ENCODE data around the gene VASH2. TPM values are rescaled to one million over a fixed set of nuclear protein-coding genes. Genes with fewer than 3 reads are reported as not detected.
"Not testable (repeated sequence)": the region's sequence is repeated elsewhere in the genome, so short reads cannot be mapped to it uniquely, and the experiment has no call there.

Gene VASH2
- total and polyA plus RNA-seq, 10 donors, result 0.33 to 2.6 (median 0.95) TPM

DNA sequence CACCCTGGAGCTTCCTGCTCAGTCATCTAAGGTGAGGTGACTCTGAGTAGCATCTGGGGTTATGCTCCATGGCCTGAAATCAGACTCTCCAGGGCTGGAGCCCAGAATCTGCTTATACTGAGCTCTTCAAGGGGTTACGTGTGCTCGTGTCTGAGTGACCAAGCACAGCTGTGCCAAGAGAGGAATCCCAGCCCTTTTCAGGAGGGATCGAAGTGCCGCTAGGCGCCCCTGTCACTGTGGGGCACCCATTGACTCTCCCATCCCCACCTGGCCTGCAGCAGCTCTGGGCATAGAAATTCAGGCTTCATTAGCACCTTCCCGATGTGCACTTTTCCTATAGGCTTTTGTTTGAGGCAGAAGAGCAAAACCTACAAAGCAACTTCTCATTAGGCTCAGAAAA lies 13.8 kb downstream of the VASH2 start:
- Histone ChIP-seq H3K27me3 (replicated peaks in 1 of 7) (peaks cover 0 to 11% (median 0%) of the 10 kb centered on the region in 7 donors), H3K36me3 (no peaks in the 10 kb centered on the region), H3K4me1 (no peaks in the 10 kb centered on the region), H3K9me3 (no peaks in the 10 kb centered on the region), H3K4me3 (no peak overlapping the region), H3K27ac (no peak overlapping the region)
- 92 to 95% (median 94%) methylated on average over 6 of the region's 6 CpGs for WGBS, 5 donors
- intact Hi-C loops (cut with DNase I; ENCODE audit: low total_unique reads), result no loop called here
- TF ChIP-seq POLR2AphosphoS5 (IDR thresholded peaks at IDR 0.05), result no peak
- no peak for TF ChIP-seq POLR2A (IDR thresholded peaks at IDR 0.05)
- TF ChIP-seq, protein P1, sequence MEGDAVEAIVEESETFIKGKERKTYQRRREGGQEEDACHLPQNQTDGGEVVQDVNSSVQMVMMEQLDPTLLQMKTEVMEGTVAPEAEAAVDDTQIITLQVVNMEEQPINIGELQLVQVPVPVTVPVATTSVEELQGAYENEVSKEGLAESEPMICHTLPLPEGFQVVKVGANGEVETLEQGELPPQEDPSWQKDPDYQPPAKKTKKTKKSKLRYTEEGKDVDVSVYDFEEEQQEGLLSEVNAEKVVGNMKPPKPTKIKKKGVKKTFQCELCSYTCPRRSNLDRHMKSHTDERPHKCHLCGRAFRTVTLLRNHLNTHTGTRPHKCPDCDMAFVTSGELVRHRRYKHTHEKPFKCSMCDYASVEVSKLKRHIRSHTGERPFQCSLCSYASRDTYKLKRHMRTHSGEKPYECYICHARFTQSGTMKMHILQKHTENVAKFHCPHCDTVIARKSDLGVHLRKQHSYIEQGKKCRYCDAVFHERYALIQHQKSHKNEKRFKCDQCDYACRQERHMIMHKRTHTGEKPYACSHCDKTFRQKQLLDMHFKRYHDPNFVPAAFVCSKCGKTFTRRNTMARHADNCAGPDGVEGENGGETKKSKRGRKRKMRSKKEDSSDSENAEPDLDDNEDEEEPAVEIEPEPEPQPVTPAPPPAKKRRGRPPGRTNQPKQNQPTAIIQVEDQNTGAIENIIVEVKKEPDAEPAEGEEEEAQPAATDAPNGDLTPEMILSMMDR (IDR thresholded peaks at IDR 0.05 in 8 of 11, conservative IDR thresholded peaks at IDR 0.05 in 3 of 11), result no peak
- DNase-seq, result no peak

DNA sequence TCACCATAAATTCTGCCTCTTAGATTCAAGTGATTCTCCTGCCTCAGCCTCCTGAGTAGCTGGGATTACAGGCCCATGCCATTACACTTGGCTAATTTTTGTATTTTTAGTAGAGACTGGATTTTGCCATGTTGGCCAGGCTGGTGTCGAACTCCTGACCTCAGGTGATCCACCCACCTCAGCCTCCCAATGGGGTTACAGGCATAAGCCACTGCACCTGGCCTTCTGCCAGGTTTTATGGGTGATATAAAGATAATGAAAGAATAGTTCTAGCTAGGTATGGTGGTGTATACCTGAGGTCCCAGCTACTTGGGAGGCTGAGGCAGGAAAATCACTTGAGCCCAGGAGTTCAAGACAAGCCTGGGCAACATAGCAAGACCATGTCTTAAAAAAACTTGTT lies 14.7 kb downstream of the VASH2 start:
- H3K4me1 ChIP-seq; H3K36me3 ChIP-seq; H3K27ac ChIP-seq; H3K9me3 ChIP-seq; H3K4me3 ChIP-seq; DNase-seq; intact Hi-C loops (cut with DNase I; ENCODE audit: low total_unique reads): not testable (repeated sequence)
- peaks cover 0 to 11% (median 0%) of the 10 kb centered on the region in 7 donors for H3K27me3 ChIP-seq (replicated peaks in 1 of 7)
- 93 to 100% (median 96%) methylated on average over 1 of the region's 1 CpG for WGBS, 5 donors

DNA sequence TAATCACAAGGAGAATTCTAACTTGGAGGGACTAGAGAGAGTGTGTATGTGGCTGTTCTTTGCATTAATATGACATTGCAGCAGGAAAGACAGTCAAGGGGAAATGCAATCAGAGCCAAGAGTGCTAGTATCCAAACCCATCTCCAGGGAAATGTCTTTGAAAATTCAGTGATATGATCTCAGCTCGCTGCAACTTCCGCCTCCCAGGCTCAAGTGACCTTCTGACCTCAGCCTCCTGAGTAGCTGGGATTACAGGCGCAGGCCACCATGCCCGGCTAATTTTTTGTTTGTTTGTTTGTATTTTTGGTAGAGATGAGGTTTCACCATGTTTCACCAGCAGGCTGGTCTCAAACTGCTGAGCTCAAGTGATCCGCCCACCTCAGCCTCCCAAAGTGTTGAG lies 16.3 kb downstream of the VASH2 start:
- Histone ChIP-seq H3K27ac (no peak overlapping the region), H3K27me3 (replicated peaks in 1 of 7) (peaks cover 0 to 11% (median 0%) of the 10 kb centered on the region in 7 donors), H3K36me3 (no peaks in the 10 kb centered on the region), H3K4me3 (no peak overlapping the region), H3K9me3 (no peaks in the 10 kb centered on the region), H3K4me1 (no peaks in the 10 kb centered on the region)
- intact Hi-C loops (cut with DNase I; ENCODE audit: low total_unique reads), result no loop called here
- no peak for DNase-seq
- 86 to 92% (median 90%) methylated on average over 5 of the region's 5 CpGs for WGBS, 5 donors
- TF ChIP-seq POLR2A (IDR thresholded peaks at IDR 0.05), result no peak
- TF ChIP-seq, protein P1 (IDR thresholded peaks at IDR 0.05 in 8 of 11, conservative IDR thresholded peaks at IDR 0.05 in 3 of 11), result no peak
- no peak for TF ChIP-seq POLR2AphosphoS5 (IDR thresholded peaks at IDR 0.05)

DNA sequence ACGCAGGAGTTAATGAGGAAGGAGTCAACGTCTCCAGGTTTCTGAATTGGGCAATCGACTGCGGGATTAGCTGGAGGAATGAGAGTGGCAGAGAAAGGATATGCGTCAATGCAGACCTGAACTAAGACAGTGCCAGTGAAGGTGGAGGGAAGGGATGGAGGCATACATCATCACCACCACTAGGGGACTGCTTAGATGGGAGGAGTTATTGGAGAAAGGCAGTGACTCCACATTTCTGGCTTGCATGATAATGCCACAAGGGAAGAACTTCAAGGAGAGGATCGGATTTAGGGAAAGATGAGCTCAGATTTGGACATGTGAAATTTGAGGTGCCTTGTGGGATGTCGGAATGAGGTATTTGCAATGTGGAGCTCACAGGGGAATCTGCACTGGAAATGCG lies 17.5 kb downstream of the VASH2 start:
- no peak for DNase-seq
- no peak overlapping the region for H3K4me3 ChIP-seq
- no peaks in the 10 kb centered on the region for H3K4me1 ChIP-seq
- no peak for TF ChIP-seq POLR2AphosphoS5 (IDR thresholded peaks at IDR 0.05)
- TF ChIP-seq, protein P1 (IDR thresholded peaks at IDR 0.05 in 8 of 11, conservative IDR thresholded peaks at IDR 0.05 in 3 of 11), result peak in 5 of 11 experiments; percentile 14 to 37 (median 29)
- H3K27ac ChIP-seq, result no peak overlapping the region
- H3K36me3 ChIP-seq, result no peaks in the 10 kb centered on the region
- H3K9me3 ChIP-seq, result no peaks in the 10 kb centered on the region
- intact Hi-C loops (cut with DNase I; ENCODE audit: low total_unique reads), result no loop called here
- WGBS, 5 donors, result 76 to 84% (median 80%) methylated on average over 8 of the region's 8 CpGs
- H3K27me3 ChIP-seq (replicated peaks in 1 of 7), result peaks cover 0 to 11% (median 0%) of the 10 kb centered on the region in 7 donors

DNA sequence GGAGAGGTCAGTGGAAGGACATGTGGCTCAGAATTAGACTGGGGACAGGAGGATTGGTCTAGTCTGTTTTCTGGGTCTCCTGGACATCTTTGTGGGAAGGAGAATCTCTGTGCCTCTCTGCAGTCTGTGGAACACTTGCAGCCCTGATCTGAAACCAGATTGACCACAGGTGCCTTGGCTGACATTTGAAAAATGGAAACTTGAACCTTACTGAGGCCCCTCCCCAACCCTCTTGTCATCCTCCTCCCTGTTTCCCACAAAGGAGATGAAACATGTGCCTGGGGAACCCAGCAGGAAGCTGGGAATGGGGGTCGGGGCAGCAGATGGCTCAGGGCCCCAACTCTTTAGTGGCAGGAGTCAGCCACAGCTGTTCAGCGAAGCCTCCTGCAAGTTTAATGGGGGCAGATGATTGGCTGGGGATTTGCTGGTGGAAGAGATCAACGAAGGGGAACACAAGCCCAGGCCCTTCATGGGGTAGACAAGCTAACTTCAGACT lies 18.1 kb downstream of the VASH2 start:
- peaks cover 0 to 11% (median 0%) of the 10 kb centered on the region in 7 donors for H3K27me3 ChIP-seq (replicated peaks in 1 of 7)
- no peaks in the 10 kb centered on the region for H3K4me1 ChIP-seq
- H3K27ac ChIP-seq, result no peak overlapping the region
- TF ChIP-seq, protein P1 (IDR thresholded peaks at IDR 0.05 in 8 of 11, conservative IDR thresholded peaks at IDR 0.05 in 3 of 11), result no peak
- TF ChIP-seq POLR2A (IDR thresholded peaks at IDR 0.05) (no peak), POLR2AphosphoS5 (IDR thresholded peaks at IDR 0.05) (no peak)
- 52 to 84% (median 58%) methylated on average over 3 of the region's 3 CpGs for WGBS, 5 donors
- H3K9me3 ChIP-seq, result no peaks in the 10 kb centered on the region
- DNase-seq, result no peak
- H3K36me3 ChIP-seq, result no peaks in the 10 kb centered on the region
- intact Hi-C loops (cut with DNase I; ENCODE audit: low total_unique reads), result no loop called here
- H3K4me3 ChIP-seq, result no peak overlapping the region

Data from spleen (tissue), 11 donors.